GM19372 (cell line): ENCODE results near the gene SLFN12L.
A peak's percentile ranks its signal among the peaks of the same experiment; 100 is the strongest.
"Not testable (repeated sequence)": the region's sequence is repeated elsewhere in the genome, so short reads cannot be mapped to it uniquely, and the experiment has no call there.

ENCODE experiments used
- ATAC-seq: cut with Tn5 transposase; IDR thresholded peaks from one replicate; pipeline ENCODE4 v1.9.1; 2021; ENCODE audit warnings: mild to moderate bottlenecking, low read depth, moderate library complexity; ENCODE audit not compliant: unreplicated experiment

The SLFN12L gene

GRCh38 chr17:35499548-35499947 lies 37.9 kb downstream of the SLFN12L start:
- ATAC-seq, result no peak

DNA sequence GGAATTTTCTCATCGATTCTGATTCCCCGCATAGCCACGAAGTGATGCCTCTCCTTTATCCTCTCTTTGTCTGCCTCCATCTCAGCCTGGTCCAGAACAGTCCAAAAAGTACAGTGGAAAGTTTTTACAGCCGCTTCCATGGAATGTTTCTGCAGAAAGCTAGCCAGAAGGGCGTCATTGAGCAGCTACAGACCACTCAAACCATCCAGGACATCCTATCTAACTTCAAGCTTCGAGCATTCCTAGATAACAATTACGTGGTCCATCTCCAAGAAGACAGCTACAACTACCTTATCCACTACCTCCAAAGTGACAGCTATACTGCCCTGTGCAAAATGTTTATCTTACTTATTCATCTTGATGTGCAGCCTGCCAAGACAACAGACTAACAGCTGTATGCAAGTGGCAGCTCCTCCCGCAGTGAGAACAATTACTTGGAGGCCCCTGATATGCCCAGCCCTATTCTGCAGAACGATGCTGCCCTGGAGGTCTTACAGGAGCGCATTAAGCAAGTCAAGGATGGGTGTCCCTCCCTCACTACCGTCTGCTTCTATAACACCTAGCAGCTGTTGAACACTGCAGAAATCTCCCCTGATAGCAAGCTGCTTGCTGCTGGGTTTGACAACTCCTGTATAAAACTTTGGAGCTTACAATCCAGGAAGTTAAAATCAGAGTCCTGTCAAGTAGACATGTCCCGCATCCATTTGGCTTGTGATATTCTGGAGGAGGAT lies 38.9 kb downstream of the SLFN12L start:
- ATAC-seq, result no peak

GRCh38 chr17:35496451-35497290 lies 40.8 kb downstream of the SLFN12L start:
- ATAC-seq, result no peak

DNA sequence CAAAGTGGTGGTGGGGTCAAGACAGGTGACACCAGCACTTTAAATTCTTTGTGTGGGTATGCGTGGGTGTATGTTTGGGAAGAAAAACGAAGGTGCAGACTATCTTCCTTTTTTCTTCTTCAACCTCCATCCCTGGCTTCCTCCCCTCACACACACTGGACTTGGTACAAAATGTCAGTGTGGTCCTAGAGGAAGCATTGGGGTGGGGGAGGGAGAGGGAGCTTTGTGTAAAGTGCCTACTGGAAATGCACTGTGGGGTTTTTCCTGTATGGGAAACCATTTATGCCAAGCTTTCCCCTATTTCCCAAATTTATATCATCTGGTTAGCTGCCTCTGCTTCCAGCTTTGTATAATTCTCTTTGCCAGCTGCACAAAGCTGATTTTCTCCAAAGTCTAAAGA lies 44.4 kb downstream of the SLFN12L start:
- ATAC-seq, result no peak

- ATAC-seq, result no peak
These were observed 46.1 kb downstream of the SLFN12L start for GRCh38 chr17:35491417-35491816.

DNA sequence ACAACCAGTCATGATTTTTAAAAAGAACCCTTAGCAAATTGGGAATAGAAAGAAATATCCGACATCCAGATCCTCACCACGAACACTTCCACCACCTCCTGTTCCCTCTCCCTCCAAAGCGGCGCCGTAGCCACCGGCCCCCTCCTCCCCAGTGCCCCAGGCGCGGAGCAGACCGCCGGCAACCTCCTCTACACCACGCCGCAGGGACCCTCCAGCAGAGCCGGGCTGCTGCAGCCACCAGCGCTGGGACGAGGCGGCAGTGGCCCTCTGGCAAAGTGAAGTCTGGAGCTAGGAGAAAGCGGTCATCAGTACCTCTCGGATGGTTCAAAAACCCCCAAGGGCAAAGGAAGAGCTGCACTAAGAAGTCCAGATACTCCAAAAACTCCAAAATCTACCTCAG lies 47.5 kb downstream of the SLFN12L start:
- ATAC-seq, result no peak

GRCh38 chr17:35488991-35489390 lies 48.5 kb downstream of the SLFN12L start:
- no peak for ATAC-seq

DNA sequence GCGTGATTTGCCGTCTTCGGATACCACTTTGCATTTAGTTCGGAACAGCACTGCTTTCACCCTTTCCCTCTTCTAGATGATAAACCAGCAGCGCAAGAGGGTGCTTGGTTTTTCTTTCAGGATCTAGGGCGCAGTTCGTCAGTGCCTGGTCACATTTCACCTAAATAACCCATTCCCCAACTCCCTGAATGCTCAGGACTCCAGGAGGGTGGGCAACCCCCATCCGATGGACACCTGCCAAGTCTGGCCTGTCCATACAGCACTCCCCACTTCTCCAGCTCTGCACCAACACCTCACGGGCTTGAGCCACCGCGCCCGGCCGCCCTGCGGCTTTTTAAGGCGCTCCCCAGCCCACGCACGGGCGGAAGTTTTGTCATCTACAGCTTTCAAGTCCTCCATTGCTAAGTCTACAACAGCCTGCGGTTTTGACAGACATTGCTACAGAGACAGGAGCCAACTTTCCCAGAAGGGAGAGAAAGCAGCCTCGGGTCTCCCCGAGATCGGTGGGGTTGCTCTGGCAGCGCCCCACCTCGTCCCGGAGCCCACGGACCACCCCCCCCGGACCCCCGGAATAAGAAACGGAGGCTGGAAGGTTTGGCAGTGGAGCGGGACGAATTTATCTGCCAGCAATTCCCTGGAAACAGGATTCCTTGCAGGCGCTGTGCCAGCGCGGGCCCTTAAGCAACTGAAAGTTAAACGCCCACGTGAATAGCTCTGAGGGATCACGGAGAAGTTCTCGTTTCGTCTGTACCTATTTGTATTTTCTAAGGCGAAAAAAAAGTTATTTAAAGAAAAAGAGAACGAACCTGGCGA lies 50.4 kb downstream of the SLFN12L start:
- no peak for ATAC-seq

DNA sequence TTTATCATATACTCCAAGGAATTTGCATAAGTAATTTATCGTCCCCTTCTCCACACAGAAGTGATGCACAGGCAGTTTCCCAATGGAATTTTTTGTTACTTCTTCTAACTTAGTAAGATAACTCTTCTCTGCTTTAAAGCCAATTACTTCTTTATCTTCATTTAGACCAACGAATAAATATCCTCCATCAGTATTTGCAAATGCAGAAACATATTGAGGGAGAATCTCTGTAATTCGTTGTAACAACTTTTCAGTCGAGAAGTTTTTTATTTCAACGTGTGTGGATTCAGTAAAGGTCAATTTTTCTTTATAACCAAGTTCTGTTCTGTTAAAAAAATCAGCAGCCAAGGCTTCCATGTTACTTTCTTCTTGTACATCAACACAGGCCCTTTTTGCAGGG lies 58.2 kb downstream of the SLFN12L start:
- ATAC-seq, result no peak

GRCh38 chr17:35477248-35477647 lies 60.2 kb downstream of the SLFN12L start:
- no peak for ATAC-seq

DNA sequence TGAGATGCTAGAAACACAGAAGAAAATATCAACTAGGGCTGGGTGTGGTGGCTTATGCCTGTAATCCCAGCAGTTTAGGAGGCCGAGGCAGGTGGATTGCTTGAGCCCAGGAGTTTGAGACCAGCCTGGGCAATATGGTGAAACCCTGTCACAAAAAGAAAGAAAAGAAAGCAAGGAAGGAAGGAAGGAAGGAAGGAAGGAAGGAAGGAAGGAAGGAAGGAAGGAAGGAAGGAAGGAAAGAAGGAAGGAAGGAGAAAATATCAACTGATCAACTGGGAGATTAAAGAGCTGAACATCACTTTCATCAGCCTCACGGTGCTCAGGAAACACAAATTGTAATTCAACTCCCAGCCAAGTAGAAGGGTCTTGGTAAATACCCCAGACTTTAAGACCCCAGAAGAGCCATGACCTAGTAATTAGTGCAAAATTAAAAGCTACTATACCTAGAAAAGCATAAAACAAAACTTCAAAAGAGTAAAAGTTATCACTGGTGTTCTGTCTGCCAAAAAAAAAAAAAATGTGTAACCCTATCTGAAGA lies 61.1 kb downstream of the SLFN12L start:
- ATAC-seq, result no peak

GRCh38 chr17:35468475-35468874 lies 69.0 kb downstream of the SLFN12L start:
- ATAC-seq, result no peak

- ATAC-seq, result no peak
These were observed 69.7 kb downstream of the SLFN12L start for GRCh38 chr17:35467824-35468223.

- peak; percentile 78 for ATAC-seq
These were observed 77.1 kb downstream of the SLFN12L start for GRCh38 chr17:35460354-35460851.

DNA sequence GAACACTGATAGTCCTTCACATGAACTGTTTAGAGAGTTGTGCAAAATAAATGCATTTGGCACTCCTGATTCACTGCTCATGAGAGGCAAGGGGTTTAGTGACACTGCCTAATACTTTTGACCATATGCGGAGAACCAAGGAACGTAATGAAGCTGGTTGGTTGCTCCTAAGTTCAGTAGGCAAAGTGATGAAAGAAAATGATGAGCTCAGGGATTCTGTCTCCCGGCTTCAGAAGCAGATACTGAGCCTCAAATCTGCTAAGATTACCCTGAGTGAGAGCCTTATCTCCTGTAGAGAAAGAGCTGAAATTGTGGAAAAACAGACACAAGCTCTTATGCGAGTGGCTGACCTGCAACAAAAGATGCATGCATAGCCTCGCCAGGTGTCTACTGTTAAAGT lies 83.4 kb downstream of the SLFN12L start:
- ATAC-seq, result not testable (repeated sequence)

DNA sequence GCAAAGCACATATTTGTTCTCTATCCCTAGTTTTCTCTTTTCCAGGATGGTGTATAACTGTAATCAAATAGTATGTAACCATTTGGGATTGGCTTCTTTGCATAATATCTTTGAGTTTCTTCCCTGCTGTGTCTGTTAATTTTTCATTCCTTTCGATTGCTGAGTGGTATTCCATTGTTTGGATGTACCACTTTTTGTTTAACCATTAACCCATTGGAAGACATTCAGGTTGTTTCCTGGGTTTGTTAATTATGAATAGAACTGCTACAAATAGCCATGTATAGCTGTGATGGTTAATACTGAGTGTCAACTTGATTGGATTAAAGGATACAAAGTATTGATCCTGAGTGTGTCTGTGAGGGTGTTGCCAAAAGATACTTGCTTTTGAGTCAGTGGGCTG lies 84.3 kb downstream of the SLFN12L start:
- ATAC-seq, result no peak

DNA sequence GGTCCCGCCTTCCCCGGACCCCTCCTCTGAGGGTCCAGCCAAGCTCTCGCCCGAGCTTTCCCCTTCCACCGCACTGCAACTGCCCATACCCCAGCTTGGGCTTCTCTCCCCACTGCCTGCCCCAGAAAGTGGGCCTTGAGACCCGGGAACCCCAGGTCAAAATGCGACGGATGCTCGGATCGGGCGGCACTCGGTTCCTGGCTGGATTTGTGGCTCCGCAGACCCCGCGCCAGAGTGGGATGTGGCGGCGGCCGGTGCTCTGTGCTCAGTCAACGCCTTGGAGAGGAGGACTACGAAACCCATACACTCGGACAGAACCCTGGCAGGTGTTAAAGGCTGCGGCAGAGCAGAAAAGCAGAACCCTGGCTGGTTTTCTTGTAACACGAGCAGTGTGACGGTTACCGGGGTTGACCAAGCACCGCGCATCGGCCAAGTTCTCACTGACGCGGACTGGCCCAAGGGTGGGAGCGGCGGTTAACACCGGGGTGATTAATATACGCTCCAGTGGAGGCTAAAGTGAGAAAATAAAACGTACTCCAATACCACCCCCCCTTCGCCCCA lies 88.0 kb downstream of the SLFN12L start:
- no peak for ATAC-seq

GRCh38 chr17:35448899-35449227 lies 88.6 kb downstream of the SLFN12L start:
- ATAC-seq, result no peak

DNA sequence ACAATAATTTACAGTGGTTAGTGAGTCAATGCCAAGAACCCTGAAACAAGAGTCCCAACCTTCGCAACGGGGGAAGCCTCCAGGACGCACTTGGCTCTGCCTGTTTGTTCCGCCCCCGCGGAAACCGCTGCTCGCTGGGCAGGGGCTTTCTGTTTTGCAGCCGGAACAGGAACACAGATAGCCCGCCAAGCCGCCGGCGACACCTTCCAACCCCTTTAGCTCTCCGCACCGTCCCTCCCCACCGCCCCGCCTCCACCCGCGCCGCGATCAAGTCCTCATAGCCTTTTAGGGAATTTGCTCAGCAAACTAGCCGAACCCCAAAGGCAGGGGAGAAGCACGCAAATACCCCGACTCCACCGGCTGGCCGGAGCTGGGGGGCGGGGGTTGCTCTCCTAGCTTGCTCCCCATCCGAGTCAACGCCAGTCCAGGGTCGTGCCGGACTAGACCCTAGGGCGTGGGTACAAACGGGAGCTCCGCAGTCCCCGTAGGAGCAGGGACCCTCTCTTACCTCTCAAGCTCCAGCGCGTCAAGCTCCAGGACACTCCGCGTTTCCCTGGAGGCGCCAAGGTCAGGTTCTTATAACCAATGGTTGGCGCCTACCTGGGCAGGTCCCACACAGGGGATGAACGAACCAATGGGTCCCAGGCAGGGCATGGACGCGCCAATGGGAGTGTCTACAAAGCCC lies 89.1 kb downstream of the SLFN12L start, which contains the start of gene SLFN13:
Gene SLFN13, minus strand, starts transcription at position 553 of the 685 bp plus-strand sequence. CDS start 3,086 bp downstream, outside the sequence.
- ATAC-seq, result peak; percentile 68

DNA sequence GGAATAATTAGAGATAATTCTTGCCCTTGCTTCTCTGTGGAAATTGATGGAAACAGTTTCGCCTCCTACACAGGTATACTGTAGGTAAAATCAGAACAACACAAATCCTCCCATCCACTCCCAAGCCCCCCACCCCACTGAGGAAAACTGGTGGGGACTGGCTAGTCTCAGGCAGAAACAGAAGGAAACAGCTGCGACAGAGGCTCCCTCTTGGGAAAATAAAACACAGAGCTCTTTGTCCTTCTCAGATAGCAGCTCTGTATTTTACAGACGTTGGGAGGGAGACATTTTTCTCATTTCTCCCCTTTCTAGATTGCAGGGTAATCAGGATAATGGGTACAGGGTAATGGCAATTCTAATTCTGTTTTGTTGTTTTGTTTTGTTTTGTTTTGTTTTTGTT lies 90.0 kb downstream of the SLFN12L start:
- no peak for ATAC-seq
